RWPE1 (cell line): ENCODE measurements around the gene SYNGR2.

Experiments
- CTCF ChIA-PET: fragments of 350-600 bp; sonication (Branson Sonifier 250); formaldehyde crosslinking; extraction: SDS; loops from one replicate; lab custom pipeline; 2021; lab: Yijun Ruan, JAX
- POLR2A ChIA-PET: fragments of 400-600 bp; formaldehyde crosslinking; extraction: SDS; loops from one replicate; lab custom pipeline; 2020; ENCODE audit warnings: antibody characterized with exemption; ENCODE audit not compliant: low non-redundant PET; lab: Yijun Ruan, JAX
- DNase-seq: peaks from one replicate; pipeline ENCODE4 v3.0.0; 2012; ENCODE audit warnings: low spot score
- H3K27ac ChIP-seq: fragments of 450-650 bp; 2 replicates; pipeline ENCODE4 v1.5.1; 2017
- TF ChIP-seq, protein P1 (sequence below): fragments of 450-650 bp; conservative IDR thresholded peaks from 2 replicates; pipeline ENCODE4 v1.5.1; 2017; ENCODE audit warnings: low read depth, mild to moderate bottlenecking

Gene SYNGR2

DNA sequence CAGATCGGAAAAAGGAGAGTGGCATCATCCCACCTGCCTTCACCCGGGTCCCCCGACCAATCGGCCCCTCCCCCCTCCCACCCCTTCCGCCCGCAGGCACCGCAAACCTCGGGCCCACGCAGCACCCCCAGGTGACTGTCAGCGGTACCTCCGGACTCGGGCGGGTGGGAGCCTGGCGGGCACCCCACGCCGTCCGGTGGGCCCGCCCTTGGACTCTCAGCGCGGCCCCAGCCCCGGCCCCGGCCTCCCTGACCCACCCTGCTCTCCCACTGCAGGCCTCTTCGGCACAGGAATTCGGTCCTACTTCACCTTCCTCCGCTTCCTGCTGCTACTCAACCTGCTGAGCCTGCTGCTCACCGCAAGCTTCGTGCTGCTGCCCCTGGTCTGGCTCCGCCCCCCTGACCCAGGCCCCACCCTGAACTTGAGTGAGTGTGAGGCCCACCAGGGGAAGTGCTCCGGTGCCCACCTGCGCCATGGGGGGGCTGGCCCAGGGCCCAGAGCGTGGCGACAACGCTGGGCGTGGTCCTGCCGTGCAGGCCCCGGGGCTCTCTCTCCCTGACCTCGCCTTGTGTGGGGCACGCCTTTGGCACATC lies 36.2 kb upstream of the SYNGR2 start:
- TF ChIP-seq, protein P1, sequence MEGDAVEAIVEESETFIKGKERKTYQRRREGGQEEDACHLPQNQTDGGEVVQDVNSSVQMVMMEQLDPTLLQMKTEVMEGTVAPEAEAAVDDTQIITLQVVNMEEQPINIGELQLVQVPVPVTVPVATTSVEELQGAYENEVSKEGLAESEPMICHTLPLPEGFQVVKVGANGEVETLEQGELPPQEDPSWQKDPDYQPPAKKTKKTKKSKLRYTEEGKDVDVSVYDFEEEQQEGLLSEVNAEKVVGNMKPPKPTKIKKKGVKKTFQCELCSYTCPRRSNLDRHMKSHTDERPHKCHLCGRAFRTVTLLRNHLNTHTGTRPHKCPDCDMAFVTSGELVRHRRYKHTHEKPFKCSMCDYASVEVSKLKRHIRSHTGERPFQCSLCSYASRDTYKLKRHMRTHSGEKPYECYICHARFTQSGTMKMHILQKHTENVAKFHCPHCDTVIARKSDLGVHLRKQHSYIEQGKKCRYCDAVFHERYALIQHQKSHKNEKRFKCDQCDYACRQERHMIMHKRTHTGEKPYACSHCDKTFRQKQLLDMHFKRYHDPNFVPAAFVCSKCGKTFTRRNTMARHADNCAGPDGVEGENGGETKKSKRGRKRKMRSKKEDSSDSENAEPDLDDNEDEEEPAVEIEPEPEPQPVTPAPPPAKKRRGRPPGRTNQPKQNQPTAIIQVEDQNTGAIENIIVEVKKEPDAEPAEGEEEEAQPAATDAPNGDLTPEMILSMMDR: no peak
- ChIA-PET POLR2A (no interaction called here), CTCF (interaction anchor here (1.0 kb wide), 1 partner anchor 54 kb away, joined by 5 read pairs; the partner anchor contains the start of gene TK1)
- DNase-seq: no peak
- H3K27ac ChIP-seq: peak overlapping the region; percentile 44

DNA sequence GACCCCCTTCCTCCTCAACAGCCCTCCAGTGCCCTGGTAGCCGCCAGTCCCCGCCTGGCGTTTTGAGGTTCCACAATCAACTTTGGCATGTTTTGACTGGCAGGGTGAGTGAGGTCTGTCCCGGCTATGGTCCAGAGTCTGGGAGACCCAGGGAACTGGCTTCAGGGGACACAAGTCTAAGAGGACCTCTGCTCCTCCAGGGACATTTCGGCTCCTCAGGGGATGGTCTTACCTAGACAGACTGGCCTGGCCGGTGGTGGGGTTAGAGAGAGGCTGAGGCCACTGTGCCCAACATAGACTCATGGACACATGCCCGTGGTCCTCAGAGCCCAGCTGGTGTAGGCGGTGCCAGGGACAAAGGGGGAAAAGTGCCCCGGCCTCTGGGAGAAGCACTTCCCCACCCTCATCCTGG lies 35.6 kb upstream of the SYNGR2 start:
- ChIA-PET POLR2A (no interaction called here), CTCF (no interaction called here)
- peak overlapping the region; percentile 44 for H3K27ac ChIP-seq
- TF ChIP-seq, protein P1: no peak
- no peak for DNase-seq

DNA sequence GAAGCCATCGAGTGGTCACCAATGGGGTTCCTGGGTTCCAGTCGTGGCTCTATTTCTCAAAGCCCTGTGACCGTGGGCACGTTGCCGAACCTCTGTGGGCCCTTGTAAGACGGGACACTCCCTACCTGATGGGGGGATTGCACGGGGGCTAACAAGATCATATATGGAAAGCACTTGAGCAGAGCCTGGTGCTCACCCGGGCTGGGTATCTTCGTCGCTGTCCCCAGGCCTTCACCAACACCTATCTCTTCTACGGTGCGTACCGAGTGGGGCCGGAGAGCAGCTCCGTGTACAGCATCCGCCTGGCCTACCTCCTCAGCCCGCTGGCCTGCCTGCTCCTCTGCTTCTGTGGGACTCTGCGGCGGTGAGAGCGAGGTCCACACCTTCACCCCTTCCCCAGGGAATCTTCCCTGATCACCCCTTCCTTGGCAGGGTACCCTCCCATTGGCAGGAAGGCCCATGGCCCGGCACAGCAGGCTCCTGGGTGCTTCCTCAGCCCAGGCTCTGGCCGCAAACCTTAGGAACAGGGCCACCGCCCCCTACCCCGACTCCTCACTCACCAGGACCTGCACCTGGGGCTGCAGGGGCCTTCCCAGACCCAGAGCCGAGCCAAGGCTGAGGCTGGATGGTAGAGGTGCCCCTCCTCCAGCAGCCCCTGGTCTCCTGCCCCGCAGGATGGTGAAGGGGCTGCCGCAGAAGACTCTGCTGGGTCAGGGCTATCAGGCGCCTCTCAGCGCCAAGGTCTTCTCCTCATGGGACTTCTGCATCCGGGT lies 35.0 kb upstream of the SYNGR2 start:
- POLR2A ChIA-PET: no interaction called here
- peak overlapping the region; percentile 44 for H3K27ac ChIP-seq
- CTCF ChIA-PET: interaction anchor here (1.3 kb wide), 1 partner anchor 53 kb away, joined by 3 read pairs; no protein-coding TSS in a partner anchor
- TF ChIP-seq, protein P1: no peak
- DNase-seq: no peak

DNA sequence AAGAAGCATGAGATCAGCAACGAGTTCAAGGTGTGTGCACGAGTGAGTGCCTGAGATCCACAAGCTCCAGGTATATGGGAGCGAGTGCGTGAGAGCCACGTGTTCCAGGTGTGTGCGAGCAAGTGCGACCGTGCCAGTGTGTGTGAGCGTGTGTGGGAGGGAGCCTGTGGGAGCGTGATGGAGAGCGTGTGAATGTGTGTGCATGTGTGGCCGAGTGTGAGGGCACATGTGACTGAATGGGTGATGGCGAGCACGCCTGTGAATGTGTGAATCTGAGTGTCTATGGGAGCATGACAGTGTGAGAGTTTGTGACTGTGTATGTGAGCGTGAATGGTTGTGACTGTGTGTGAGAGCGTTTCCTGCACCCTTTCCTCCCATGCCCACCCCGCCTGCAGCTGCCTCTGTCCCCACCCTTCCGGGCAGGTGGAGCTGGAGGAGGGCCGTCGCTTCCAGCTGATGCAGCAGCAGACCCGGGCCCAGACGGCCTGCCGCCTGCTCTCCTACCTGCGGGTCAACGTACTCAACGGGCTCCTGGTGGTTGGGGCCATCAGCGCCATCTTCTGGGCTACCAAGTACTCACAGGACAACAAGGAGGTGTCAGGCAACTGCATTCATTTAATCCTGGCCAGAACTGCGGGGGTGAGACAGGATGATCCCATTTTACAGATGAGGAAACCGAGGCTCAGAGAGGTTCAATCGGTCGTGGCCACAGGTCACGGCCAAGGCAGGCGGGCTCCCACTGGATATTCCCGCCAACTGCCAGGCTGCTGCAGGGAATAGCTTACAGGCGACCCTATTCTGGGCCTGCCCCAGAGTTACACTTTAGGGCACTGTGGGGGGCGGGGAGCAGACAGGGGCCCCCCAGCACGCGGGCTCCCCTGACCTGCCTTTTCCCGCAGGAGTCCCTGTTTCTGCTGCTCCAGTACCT lies 34.1 kb upstream of the SYNGR2 start:
- TF ChIP-seq, protein P1: peak; percentile 41
- peak overlapping the region; percentile 44; the same call in 1 of the 2 replicates for H3K27ac ChIP-seq
- ChIA-PET CTCF (interaction anchor here (0.6 to 1.3 kb wide), 5 partner anchors 10 to 835 kb away, joined by 3 read pairs; no protein-coding TSS in a partner anchor), POLR2A (no interaction called here)
- no peak for DNase-seq

DNA sequence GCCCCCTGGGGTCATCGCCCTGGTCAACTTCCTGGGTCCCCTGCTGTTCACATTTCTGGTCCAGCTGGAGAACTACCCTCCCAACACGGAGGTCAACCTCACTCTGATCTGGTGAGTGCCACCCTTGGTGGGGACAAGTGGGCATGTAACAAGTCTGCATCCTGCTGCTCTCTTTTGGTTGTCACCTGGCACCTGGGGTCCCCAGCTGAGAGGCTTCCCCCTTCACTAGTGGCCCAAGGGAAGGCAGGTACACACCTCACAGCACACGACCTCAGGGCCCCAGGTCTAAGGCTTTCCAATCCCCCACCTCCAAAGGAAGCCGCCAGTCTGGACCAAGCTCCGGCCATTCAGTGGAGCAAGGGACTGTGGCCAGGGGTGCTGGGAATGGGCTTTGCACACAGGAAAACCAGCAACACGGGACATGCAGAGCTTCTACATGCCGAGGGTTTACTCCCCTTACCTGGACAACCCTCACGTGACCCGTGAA lies 33.4 kb upstream of the SYNGR2 start:
- POLR2A ChIA-PET: no interaction called here

More for the DNA sequence above, 33.4 kb upstream of the SYNGR2 start:
- TF ChIP-seq, protein P1: no peak
- no peak for DNase-seq
- H3K27ac ChIP-seq: no peak overlapping the region
- CTCF ChIA-PET: interaction anchor here (0.6 to 1.3 kb wide), 5 partner anchors 10 to 834 kb away, joined by 3 read pairs; no protein-coding TSS in a partner anchor
